ENCODE data around the gene NUCB1. TPM values are rescaled to one million over a fixed set of nuclear protein-coding genes. Genes with fewer than 3 reads are reported as not detected.
A peak's percentile ranks its signal among the peaks of the same experiment; 100 is the strongest.

The NUCB1 gene
- total and polyA plus RNA-seq, 7 donors: 49.9 to 143 (median 97.1) TPM

GRCh38 chr19:48862827-48863226, 37.3 kb upstream of the NUCB1 start:
- peak; percentile 85 to 88 (median 86) for ATAC-seq
- Histone ChIP-seq H3K36me3 (ENCODE audit: insufficient read depth in 1 of 2, low read depth in 1 of 2) (peaks cover 0 to 5% of the 10 kb centered on the region in 2 donors), H3K4me3 (no peak overlapping the region), H3K27me3 (ENCODE audit: insufficient read depth in 3 of 3, low read length in 2 of 3) (no peaks in the 10 kb centered on the region), H3K9me3 (no peaks in the 10 kb centered on the region), H3K27ac (peak overlapping the region; percentile 64), H3K4me1 (peaks cover 4% of the 10 kb centered on the region)
- no peak for TF ChIP-seq CTCF (IDR thresholded peaks at IDR 0.05)
- DNase-seq: peak in 1 of 2 donors; percentile 70
- 50 to 62% (median 55%) methylated on average over 7 of the region's 7 CpGs for WGBS, 3 donors
- intact Hi-C loops (cut with DNase I): no loop called here

- Histone ChIP-seq H3K9me3 (no peaks in the 10 kb centered on the region), H3K4me1 (peaks cover 12% of the 10 kb centered on the region), H3K27me3 (ENCODE audit: insufficient read depth in 3 of 3, low read length in 2 of 3) (no peaks in the 10 kb centered on the region), H3K4me3 (peak overlapping the region; percentile 54), H3K36me3 (ENCODE audit: insufficient read depth in 1 of 2, low read depth in 1 of 2) (no peaks in the 10 kb centered on the region), H3K27ac (no peak overlapping the region)
- 69 to 79% (median 70%) methylated on average over 6 of the region's 6 CpGs for WGBS, 3 donors
- no peak for TF ChIP-seq CTCF (IDR thresholded peaks at IDR 0.05)
- intact Hi-C loops (cut with DNase I): no loop called here
- ATAC-seq (no peak), DNase-seq (no peak)
These were observed 33.4 kb upstream of the NUCB1 start for GRCh38 chr19:48866692-48867091.

GRCh38 chr19:48867123-48867745, 32.9 kb upstream of the NUCB1 start:
- no peak for TF ChIP-seq CTCF (IDR thresholded peaks at IDR 0.05)
- ATAC-seq (no peak), DNase-seq (no peak)
- Histone ChIP-seq H3K9me3 (no peaks in the 10 kb centered on the region), H3K4me3 (peak overlapping the region; percentile 54), H3K4me1 (peaks cover 16% of the 10 kb centered on the region), H3K36me3 (ENCODE audit: insufficient read depth in 1 of 2, low read depth in 1 of 2) (no peaks in the 10 kb centered on the region), H3K27me3 (ENCODE audit: insufficient read depth in 3 of 3, low read length in 2 of 3) (no peaks in the 10 kb centered on the region), H3K27ac (peak overlapping the region; percentile 79)
- intact Hi-C loops (cut with DNase I): no loop called here
- WGBS, 3 donors: 58 to 67% (median 60%) methylated on average over 14 of the region's 14 CpGs

- no peak for TF ChIP-seq CTCF (IDR thresholded peaks at IDR 0.05)
- intact Hi-C loops (cut with DNase I): no loop called here
- 38 to 58% (median 53%) methylated on average over 6 to 7 of the region's 7 CpGs for WGBS, 3 donors
- H3K4me1 ChIP-seq: peaks cover 16% of the 10 kb centered on the region
- H3K27ac ChIP-seq: peak overlapping the region; percentile 79
- H3K27me3 ChIP-seq (ENCODE audit: insufficient read depth in 3 of 3, low read length in 2 of 3): no peaks in the 10 kb centered on the region
- ATAC-seq (no peak), DNase-seq (no peak)
- H3K36me3 ChIP-seq (ENCODE audit: insufficient read depth in 1 of 2, low read depth in 1 of 2): no peaks in the 10 kb centered on the region
- peak overlapping the region; percentile 54 for H3K4me3 ChIP-seq
- H3K9me3 ChIP-seq: no peaks in the 10 kb centered on the region
These were observed 32.4 kb upstream of the NUCB1 start for GRCh38 chr19:48867746-48868113.

Measured in psoas muscle (tissue), 8 donors.